Stimulated activated CD4-positive, alpha-beta T cell treated with anti-CD3 and anti-CD28 coated beads, Interleukin-4, amount 100 ng/mL, for 4 hours (primary cell): ENCODE data around the gene AFG1L.
"Not testable (repeated sequence)": the region's sequence is repeated elsewhere in the genome, so short reads cannot be mapped to it uniquely, and the experiment has no call there.

Experiments used
- DNase-seq, 2 experiments: peaks; one replicate each; pipeline ENCODE4 v3.0.0-alpha.2; 2020

AFG1L gene

DNA sequence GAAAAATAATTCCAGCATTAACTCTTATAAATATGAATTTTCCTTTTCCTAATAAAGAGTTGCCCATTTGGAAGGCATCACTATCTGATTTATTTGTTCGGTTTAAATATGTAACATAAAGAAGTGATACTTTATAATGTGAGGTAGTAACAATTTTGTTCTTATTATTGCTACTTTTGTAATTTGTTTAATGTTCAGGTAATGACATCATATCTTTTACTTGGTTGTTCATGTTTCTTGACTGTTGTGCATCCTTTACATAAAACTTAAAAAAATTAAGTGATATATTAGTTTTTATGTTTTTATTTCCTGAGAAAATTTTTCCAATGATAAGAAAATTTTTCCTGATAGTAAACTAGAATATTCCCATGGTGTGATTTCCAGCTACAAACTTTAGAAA lies 124.6 kb downstream of the AFG1L start:
- no peak for DNase-seq

GRCh38 chr6:108419934-108420609 lies 125.2 kb downstream of the AFG1L start:
- DNase-seq = no peak

DNA sequence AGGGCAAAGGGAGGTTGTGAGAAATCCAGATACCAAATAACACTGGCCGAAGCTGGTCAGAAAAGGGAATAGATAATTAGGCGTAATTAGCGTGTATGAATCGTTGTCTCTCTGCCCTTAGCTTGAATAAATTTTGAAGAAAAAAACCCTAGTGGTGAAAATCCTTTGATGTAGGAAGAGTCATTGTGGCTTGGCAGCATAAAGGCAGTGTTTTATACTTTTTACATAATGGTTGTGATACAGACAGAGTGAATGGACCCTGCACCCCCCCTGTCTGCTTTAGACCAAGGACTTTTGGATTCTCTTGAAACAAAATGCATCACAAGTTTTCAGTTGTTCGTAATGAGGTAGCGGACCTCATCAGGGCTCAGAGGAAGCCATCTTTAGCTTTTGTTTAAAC lies 126.5 kb downstream of the AFG1L start:
- DNase-seq = no peak

GRCh38 chr6:108423982-108424705 lies 129.3 kb downstream of the AFG1L start:
- DNase-seq = no peak

- DNase-seq = no peak
Observed at GRCh38 chr6:108425428-108425827, 130.6 kb downstream of the AFG1L start.

DNA sequence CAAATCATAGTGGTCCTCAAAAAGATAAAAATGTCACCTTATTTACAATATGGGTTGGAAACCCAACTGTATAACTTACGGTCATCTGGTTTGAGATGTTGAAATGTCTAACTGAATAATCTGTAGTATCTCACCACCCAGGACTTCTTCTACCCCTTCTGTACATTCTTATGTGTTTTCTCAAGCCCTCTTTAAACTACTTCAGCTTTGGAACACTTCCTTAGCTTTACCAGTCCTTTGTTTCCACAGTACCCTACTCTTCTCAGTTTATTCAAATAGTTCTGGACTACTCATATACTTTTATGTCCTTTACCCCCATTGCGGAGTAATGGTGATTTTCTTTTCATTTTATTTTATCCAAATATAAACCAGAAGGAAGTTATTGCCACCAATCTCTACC lies 137.3 kb downstream of the AFG1L start:
- no peak for DNase-seq

- no peak for DNase-seq
Observed at GRCh38 chr6:108432792-108433191, 137.9 kb downstream of the AFG1L start.

DNA sequence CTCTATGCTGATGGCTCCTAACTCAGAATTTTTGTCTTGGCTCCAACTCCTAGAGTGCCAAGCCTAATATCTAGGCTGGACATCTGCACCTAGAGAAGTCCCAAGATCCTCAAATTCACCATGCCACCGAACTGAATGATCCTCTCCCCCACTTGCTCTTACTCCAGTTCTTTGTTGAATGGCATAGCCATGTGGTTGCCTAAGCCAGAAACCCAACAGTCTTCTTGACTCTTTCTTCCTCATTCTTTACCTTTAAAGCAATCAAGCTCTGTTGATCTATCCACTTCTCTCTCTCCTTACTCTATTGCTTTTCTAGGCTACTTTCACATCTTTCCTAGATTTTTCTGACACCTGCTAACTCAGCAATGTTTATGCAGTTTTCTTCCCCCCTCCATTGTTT lies 139.4 kb downstream of the AFG1L start:
- DNase-seq = no peak

DNA sequence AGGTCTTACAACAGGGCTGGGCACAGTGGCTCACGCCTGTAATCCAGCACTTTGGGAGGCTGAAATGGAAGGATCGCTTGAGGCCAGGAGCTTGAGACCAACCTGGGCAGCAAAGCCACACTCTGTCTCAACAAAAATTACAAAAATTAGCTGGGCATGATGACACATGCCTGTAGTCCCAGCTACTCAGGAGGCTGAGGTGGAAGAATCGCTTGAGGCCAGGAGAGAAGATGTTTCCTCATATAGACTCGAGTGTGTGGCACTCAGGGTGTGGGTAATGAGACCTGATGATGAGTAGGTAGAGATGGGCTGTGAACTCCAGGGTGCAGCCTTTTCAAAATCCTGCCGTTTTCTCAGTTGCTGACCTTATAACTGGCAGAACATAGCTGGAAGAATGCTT lies 140.5 kb downstream of the AFG1L start:
- DNase-seq = no peak

DNA sequence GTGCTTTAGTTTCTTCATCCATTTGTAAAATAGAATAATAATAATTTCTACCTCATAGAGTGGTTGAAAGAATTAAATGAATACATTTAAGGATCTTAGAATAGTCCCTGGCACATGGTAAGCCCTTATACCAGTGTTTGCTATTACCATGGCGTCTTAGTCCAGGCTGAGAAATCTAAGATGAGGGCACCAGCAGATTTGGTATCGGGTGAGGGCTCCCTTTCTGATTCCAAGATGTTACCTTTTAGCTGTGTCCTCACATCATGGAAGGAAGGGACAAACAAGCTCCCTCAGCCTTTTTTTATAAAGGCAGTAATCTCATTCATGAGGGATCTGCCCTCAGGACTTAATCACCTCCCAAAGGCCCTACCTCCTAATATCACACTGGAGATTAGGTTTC lies 141.9 kb downstream of the AFG1L start:
- no peak for DNase-seq

GRCh38 chr6:108437821-108438220 lies 143.0 kb downstream of the AFG1L start:
- no peak for DNase-seq

- no peak for DNase-seq
Observed at GRCh38 chr6:108438918-108439317, 144.1 kb downstream of the AFG1L start.

- DNase-seq = no peak
Observed at GRCh38 chr6:108441141-108441540, 146.3 kb downstream of the AFG1L start.

DNA sequence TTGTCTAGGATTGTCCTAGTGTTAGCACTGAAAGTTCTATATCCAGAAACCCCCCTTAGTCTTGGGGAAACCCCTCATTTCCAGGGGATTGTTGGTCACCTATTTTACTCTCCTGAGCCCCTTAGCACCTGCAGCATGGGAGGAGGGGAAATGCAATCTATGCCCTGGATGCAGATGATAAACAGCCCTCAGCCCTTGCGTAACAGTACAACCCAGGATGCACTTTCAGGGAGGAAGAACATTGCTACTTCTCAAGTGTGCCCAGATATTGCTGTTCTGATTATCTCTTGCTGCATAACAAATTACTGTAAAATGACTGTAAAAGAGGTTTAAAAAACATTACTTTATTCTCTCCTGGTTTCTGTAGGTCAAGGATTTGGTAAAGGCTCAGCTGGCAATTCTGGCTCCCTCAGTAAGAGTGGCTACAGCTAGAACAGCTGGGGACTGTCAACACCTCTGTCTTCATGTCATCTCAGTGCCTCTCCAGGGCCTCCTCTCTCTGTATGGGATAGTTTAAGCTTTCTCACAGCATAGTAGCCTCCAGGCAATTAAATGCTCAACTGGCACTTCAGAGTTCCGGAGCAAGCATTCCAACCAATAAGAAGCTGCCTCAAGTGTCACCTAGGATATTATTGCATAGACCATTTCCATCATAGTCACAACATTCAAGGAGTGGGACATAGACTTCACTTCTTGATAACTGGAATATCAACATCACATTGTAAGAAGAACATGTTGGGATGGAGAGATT lies 148.1 kb downstream of the AFG1L start:
- DNase-seq = no peak

GRCh38 chr6:108446629-108447150 lies 151.8 kb downstream of the AFG1L start:
- no peak for DNase-seq

DNA sequence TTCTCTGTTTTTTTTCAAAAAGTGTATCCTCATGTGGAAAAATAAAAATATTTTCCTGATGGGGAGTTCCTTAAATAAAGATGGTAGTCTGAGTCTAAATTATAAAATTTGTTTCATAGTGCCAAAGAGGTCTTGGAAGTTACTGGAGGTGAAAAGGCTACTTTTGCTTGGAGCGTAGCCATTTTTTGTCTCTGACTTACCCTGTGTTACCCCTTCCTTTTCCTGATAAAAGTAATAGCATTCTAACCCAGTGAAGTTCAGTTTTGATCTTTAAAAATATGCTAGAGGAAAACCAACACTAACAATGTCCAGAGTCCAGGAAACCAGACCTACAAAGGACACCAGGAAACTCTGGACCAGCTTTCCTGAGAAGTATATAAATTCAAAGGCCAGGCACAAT lies 153.6 kb downstream of the AFG1L start:
- no peak for DNase-seq

- not testable (repeated sequence) for DNase-seq
Observed at GRCh38 chr6:108449717-108450116, 154.9 kb downstream of the AFG1L start.

- no peak for DNase-seq
Observed at GRCh38 chr6:108451816-108452215, 157.0 kb downstream of the AFG1L start.

DNA sequence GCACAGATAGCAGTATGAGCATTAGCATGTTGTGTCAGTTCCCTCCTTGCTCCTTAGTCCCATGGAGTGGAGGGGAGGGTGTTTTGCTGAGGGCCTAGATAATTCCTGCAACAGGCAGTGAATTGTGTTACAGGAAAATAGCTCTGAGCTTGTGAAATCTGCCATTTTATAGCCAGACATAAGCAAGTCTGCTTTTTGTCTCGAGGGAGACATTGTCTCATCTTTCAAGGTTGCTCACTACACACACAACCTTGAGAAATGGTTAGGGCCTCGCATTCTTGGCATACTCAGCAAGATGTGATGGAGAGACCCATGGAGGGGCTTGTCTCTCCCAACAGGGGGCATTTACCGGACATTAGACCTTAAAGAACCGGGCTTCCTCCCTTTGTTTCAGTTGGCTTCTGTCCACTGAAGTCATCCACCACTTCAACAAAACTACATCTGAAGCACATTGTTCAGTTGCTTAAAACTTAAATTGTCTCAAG lies 157.9 kb downstream of the AFG1L start:
- DNase-seq = no peak

DNA sequence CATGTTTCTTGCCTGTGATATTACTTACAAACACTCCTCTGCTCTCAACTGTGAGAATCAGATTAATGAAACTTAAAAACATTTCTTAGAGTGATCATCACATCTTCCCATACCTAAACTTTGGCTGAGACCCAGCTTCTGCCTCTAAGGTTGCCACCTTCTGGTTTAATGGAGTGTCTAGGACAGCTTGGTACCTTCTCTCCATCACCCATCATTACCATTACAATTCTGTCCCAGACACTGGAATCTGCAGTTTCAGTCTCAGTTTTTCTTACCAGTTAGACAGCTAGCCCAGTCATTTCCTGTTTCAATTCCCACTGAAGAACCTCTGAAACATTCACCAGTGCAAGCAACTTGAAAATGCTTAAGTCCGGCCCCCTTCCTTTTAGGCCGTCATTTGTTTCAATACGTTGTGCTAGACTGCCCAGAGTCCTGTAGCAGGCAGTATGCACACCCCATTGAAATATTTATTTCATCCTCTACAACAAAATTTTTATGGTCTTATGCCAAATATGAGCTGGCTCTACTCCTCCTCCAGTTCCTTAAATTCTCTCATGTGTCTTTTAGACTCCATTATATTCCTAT lies 158.8 kb downstream of the AFG1L start:
- no peak for DNase-seq

DNA sequence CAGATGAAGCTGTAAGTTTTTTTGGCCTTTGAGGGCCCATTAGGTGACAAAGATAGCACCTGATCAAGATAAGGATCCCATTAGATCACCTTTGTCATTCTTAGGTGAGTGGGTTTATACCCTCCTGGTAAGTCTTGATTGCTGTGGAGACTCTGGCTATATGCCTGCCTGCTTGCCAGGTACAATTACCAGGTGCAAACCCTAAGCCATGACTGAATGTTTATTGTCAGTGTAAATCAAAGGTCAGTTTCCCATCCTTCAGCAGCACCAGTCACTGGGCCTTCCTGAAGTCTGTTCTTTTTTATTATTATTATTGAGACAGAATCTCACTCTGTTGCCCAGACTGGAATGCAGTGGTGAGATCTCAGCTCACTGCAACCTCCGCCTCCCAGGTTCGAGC lies 159.5 kb downstream of the AFG1L start:
- DNase-seq = no peak

GRCh38 chr6:108455688-108456087 lies 160.8 kb downstream of the AFG1L start:
- no peak for DNase-seq

- no peak for DNase-seq
Observed at GRCh38 chr6:108463784-108464183, 168.9 kb downstream of the AFG1L start.
